ENCODE measurements around the gene TREH. TPM values are rescaled to one million over a fixed set of nuclear protein-coding genes. Genes with fewer than 3 reads are reported as not detected.

The TREH gene
- total RNA-seq, 1 experiment from 2014 or later: not detected

GRCh38 chr11:118649941-118650340 is 29.5 kb downstream of the TREH start:
- Histone ChIP-seq H3K4me1 (ENCODE audit: insufficient read depth, low read length) (no peaks in the 10 kb centered on the region), H2AFZ (ENCODE audit: low read length) (no peak overlapping the region), H3K27me3 (ENCODE audit: insufficient read depth, low read length) (no peaks in the 10 kb centered on the region), H2BK20ac (ENCODE audit: low read depth, low read length, poor library complexity, severe bottlenecking) (no peak overlapping the region), H4K20me1 (ENCODE audit: control insufficient read depth, insufficient read depth, insufficient read length) (no peaks in the 10 kb centered on the region), H3K9ac (ENCODE audit: extremely low read depth, insufficient read length, low read length) (no peak overlapping the region), H4K5ac (ENCODE audit: insufficient read length, low read depth, low read length) (no peak overlapping the region), H3K14ac (ENCODE audit: insufficient read depth, low read length) (no peak overlapping the region), H3T11ph (ENCODE audit: low read length) (no peak overlapping the region), H3K23me2 (ENCODE audit: insufficient read length, low read depth, low read length, poor library complexity, severe bottlenecking) (no peaks in the 10 kb centered on the region), H3K79me2 (ENCODE audit: insufficient read depth, low read length) (no peaks in the 10 kb centered on the region), H2BK15ac (ENCODE audit: low read depth, low read length) (no peak overlapping the region), H3K4ac (ENCODE audit: low read depth, low read length) (no peak overlapping the region), H3K9me3 (ENCODE audit: control insufficient read depth, low read depth, low read length) (no peaks in the 10 kb centered on the region), H3K27ac (ENCODE audit: insufficient read length, low read depth, low read length) (no peak overlapping the region), H2BK120ac (ENCODE audit: low read depth, low read length, poor library complexity, severe bottlenecking) (no peak overlapping the region), H2BK12ac (ENCODE audit: insufficient read length, low read depth, low read length) (no peak overlapping the region), H3K18ac (ENCODE audit: insufficient read length, low read depth, low read length) (no peak overlapping the region), H3K79me1 (ENCODE audit: insufficient read depth, low read depth, low read length, poor library complexity, severe bottlenecking) (no peaks in the 10 kb centered on the region), H2BK5ac (ENCODE audit: insufficient read length, low read length) (no peak overlapping the region), H4K8ac (replicated peaks; ENCODE audit: insufficient read length, low read depth, low read length) (no peak overlapping the region), H3K4me2 (ENCODE audit: insufficient read depth, insufficient read length, low read length) (no peak overlapping the region), H3K56ac (ENCODE audit: insufficient read length, low read depth, low read length) (no peak overlapping the region), H2AK5ac (ENCODE audit: insufficient read length, low read length) (no peak overlapping the region), H4K91ac (ENCODE audit: insufficient read length, low read depth, low read length) (no peak overlapping the region), H3K23ac (ENCODE audit: insufficient read length, low read depth, low read length) (no peak overlapping the region)
- H3K27me3 Mint-ChIP-seq (ENCODE audit: low read depth): no peaks in the 10 kb centered on the region
- no peak for DNase-seq
- no CpG with 5 or more reads among the region's 10 CpGs for WGBS (ENCODE audit: extremely low coverage, insufficient read length, low lambda C conversion rate)
- H3K4me3 Mint-ChIP-seq: no peak overlapping the region
- no peak for TF ChIP-seq CTCF (conservative IDR thresholded peaks at IDR 0.05)
- peaks cover 37 to 84% (median 81%) of the 10 kb centered on the region in 3 experiments; a peak in 6 of 7 replicates for H3K36me3 Mint-ChIP-seq (ENCODE audit: insufficient read depth in 1 of 3, low read depth in 3 of 3)
- H3K27ac Mint-ChIP-seq: no peak overlapping the region
- H3K9me3 Mint-ChIP-seq: no peaks in the 10 kb centered on the region
- H3K4me1 Mint-ChIP-seq: no peaks in the 10 kb centered on the region

Measured in H9 (cell line).